GM23338 (cell line): ENCODE results near the gene ATAD2B. TPM values are rescaled to one million over a fixed set of nuclear protein-coding genes. Genes with fewer than 3 reads are reported as not detected.

ENCODE experiments used
- ATAC-seq: fragments of 200-7000 bp; cut with Tn5 transposase; 3 replicates; pipeline ENCODE4 v1.9.1; 2020
- DNase-seq: peaks from one replicate; pipeline ENCODE4 v3.0.0-alpha.2; 2015; ENCODE audit warnings: low spot score
- H2AFZ ChIP-seq: fragments of 200-600 bp; sonication (generic); 2 replicates; pipeline ENCODE4 v1.8.0; 2016; ENCODE audit warnings: antibody characterized with exemption, mild to moderate bottlenecking, moderate library complexity
- H3F3A ChIP-seq: fragments of 200-600 bp; sonication (generic); replicated peaks from 2 replicates; pipeline ENCODE4 v1.8.0; 2017; ENCODE audit warnings: antibody characterized with exemption, mixed run types, low read depth
- H3K27ac ChIP-seq: fragments of 200-600 bp; sonication (generic); 2 replicates; pipeline ENCODE4 v1.6.1; 2016; ENCODE audit warnings: low read depth
- H3K27me3 ChIP-seq: fragments of 200-600 bp; sonication (generic); 2 replicates; pipeline ENCODE4 v1.8.0; 2016; ENCODE audit warnings: mild to moderate bottlenecking, mixed run types, moderate library complexity; ENCODE audit not compliant: insufficient read depth
- H3K36me3 ChIP-seq: fragments of 200-600 bp; sonication (generic); 2 replicates; pipeline ENCODE4 v1.8.0; 2016; ENCODE audit warnings: mild to moderate bottlenecking; ENCODE audit not compliant: insufficient read depth
- H3K4me1 ChIP-seq: fragments of 200-600 bp; sonication (generic); 2 replicates; pipeline ENCODE4 v1.8.0; 2016; ENCODE audit warnings: mild to moderate bottlenecking, moderate library complexity; ENCODE audit not compliant: insufficient read depth
- H3K4me2 ChIP-seq: fragments of 200-600 bp; sonication (generic); 2 replicates; pipeline ENCODE4 v1.7.1; 2017; ENCODE audit warnings: mixed run types
- H3K4me3 ChIP-seq: fragments of 200-600 bp; sonication (generic); 2 replicates; pipeline ENCODE4 v1.6.1; 2016; ENCODE audit warnings: mixed run types
- H3K79me2 ChIP-seq: fragments of 200-600 bp; sonication (generic); replicated peaks from 2 replicates; pipeline ENCODE4 v1.8.0; 2017; ENCODE audit warnings: mild to moderate bottlenecking; ENCODE audit not compliant: insufficient read depth
- H3K9me2 ChIP-seq: fragments of 200-600 bp; sonication (generic); 2 replicates; pipeline ENCODE4 v1.8.0; 2017; ENCODE audit not compliant: insufficient read depth
- H4K20me1 ChIP-seq: fragments of 200-600 bp; sonication (generic); replicated peaks from 2 replicates; pipeline ENCODE4 v1.8.0; 2017; ENCODE audit warnings: mild to moderate bottlenecking; ENCODE audit not compliant: insufficient read depth
- H3K27ac Mint-ChIP-seq: 2 replicates; pipeline ENCODE4 v1.8.0; 2020; ENCODE audit warnings: inconsistent platforms, mild to moderate bottlenecking, moderate library complexity, mixed read lengths
- H3K27me3 Mint-ChIP-seq: 3 replicates; pipeline ENCODE4 v1.8.0; 2022; ENCODE audit warnings: low read depth, mild to moderate bottlenecking, moderate library complexity, mixed read lengths, inconsistent platforms; ENCODE audit not compliant: insufficient read depth, poor library complexity
- H3K36me3 Mint-ChIP-seq: 3 replicates; pipeline ENCODE4 v1.8.0; 2021; ENCODE audit warnings: low read depth, mild to moderate bottlenecking, inconsistent platforms, moderate library complexity, mixed read lengths
- H3K4me1 Mint-ChIP-seq: 3 replicates; pipeline ENCODE4 v1.8.0; 2020; ENCODE audit warnings: mild to moderate bottlenecking, inconsistent platforms, mixed read lengths
- H3K4me3 Mint-ChIP-seq: 3 replicates; pipeline ENCODE4 v1.8.0; 2021; ENCODE audit warnings: moderate library complexity, mild to moderate bottlenecking, inconsistent platforms, mixed read lengths
- H3K9me3 Mint-ChIP-seq: 3 replicates; pipeline ENCODE4 v1.8.0; 2020; ENCODE audit warnings: moderate library complexity, mild to moderate bottlenecking, inconsistent platforms, mixed read lengths
- EZH2 ChIP-seq: fragments of 200-600 bp; sonication (generic); IDR thresholded peaks from one replicate; pipeline ENCODE4 v1.8.0; 2017; ENCODE audit warnings: antibody characterized with exemption, mild to moderate bottlenecking, low read depth; ENCODE audit not compliant: unreplicated experiment
- EZH2phosphoT487 ChIP-seq: fragments of 200-600 bp; sonication (generic); IDR thresholded peaks from one replicate; pipeline ENCODE4 v1.8.1; 2018; ENCODE audit warnings: antibody characterized with exemption; ENCODE audit not compliant: unreplicated experiment
- STAT1 ChIP-seq: IDR thresholded peaks from one replicate; pipeline ENCODE4 v1.6.1; 2016; ENCODE audit warnings: antibody characterized with exemption; ENCODE audit not compliant: unreplicated experiment
- polyA plus RNA-seq: library from polyadenylated mRNA; unstranded; fragments of >200 nt; fragmentation: Nextera tagmentation; extraction: Ambion mirVana; gene quantifications from 2 replicates; pipeline ENCODE4 v1.2.1, GENCODE V29; 2016
- total RNA-seq: library from RNA; depleted of rRNA; stranded (reverse); fragments of >200 nt; shearing (Covaris generic); gene quantifications from 2 replicates; pipeline ENCODE4 v1.2.3, GENCODE V29; 2014
- TF ChIP-seq, protein P1 (sequence below): fragments of 250-450 bp; sonication (Bioruptor Pico); IDR thresholded peaks from 2 replicates; pipeline ENCODE4 v1.5.0; 2020; ENCODE audit warnings: mild to moderate bottlenecking, moderate library complexity
- TF ChIP-seq, protein P2 (sequence below): IDR thresholded peaks from one replicate; pipeline ENCODE4 v1.6.1; 2018; ENCODE audit warnings: antibody characterized with exemption; ENCODE audit not compliant: unreplicated experiment

Gene ATAD2B
- total and polyA plus RNA-seq, 2 experiments from 2014 or later: 12.4 to 19.3 TPM

DNA sequence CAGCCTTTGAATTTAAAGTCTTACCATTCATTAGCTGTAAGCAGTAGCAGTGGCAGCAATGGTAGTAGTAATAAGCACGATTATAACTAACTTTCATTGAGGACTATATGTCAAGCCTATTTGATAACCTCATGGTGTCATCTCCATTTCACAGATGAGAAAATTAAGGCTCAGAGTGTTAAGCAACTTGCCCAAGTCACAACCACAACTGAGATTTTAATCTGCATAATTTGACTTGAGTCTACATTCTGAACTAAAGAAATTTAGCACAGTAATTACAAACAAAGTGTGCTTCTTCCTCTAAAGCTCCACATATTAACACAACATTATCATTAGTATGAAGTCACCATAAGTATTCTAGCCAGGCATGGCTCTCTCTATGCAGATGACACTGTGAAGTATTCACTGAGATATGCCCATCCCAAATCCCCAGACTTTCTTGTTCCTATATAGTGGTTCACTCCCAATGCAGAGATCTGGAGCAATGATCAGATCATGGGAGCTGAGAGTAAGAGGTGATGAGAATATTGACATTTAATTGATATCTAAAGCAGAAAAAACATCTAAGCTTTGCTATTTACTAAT lies 120.2 kb downstream of the ATAD2B start (continued):
- TF ChIP-seq, protein P1, sequence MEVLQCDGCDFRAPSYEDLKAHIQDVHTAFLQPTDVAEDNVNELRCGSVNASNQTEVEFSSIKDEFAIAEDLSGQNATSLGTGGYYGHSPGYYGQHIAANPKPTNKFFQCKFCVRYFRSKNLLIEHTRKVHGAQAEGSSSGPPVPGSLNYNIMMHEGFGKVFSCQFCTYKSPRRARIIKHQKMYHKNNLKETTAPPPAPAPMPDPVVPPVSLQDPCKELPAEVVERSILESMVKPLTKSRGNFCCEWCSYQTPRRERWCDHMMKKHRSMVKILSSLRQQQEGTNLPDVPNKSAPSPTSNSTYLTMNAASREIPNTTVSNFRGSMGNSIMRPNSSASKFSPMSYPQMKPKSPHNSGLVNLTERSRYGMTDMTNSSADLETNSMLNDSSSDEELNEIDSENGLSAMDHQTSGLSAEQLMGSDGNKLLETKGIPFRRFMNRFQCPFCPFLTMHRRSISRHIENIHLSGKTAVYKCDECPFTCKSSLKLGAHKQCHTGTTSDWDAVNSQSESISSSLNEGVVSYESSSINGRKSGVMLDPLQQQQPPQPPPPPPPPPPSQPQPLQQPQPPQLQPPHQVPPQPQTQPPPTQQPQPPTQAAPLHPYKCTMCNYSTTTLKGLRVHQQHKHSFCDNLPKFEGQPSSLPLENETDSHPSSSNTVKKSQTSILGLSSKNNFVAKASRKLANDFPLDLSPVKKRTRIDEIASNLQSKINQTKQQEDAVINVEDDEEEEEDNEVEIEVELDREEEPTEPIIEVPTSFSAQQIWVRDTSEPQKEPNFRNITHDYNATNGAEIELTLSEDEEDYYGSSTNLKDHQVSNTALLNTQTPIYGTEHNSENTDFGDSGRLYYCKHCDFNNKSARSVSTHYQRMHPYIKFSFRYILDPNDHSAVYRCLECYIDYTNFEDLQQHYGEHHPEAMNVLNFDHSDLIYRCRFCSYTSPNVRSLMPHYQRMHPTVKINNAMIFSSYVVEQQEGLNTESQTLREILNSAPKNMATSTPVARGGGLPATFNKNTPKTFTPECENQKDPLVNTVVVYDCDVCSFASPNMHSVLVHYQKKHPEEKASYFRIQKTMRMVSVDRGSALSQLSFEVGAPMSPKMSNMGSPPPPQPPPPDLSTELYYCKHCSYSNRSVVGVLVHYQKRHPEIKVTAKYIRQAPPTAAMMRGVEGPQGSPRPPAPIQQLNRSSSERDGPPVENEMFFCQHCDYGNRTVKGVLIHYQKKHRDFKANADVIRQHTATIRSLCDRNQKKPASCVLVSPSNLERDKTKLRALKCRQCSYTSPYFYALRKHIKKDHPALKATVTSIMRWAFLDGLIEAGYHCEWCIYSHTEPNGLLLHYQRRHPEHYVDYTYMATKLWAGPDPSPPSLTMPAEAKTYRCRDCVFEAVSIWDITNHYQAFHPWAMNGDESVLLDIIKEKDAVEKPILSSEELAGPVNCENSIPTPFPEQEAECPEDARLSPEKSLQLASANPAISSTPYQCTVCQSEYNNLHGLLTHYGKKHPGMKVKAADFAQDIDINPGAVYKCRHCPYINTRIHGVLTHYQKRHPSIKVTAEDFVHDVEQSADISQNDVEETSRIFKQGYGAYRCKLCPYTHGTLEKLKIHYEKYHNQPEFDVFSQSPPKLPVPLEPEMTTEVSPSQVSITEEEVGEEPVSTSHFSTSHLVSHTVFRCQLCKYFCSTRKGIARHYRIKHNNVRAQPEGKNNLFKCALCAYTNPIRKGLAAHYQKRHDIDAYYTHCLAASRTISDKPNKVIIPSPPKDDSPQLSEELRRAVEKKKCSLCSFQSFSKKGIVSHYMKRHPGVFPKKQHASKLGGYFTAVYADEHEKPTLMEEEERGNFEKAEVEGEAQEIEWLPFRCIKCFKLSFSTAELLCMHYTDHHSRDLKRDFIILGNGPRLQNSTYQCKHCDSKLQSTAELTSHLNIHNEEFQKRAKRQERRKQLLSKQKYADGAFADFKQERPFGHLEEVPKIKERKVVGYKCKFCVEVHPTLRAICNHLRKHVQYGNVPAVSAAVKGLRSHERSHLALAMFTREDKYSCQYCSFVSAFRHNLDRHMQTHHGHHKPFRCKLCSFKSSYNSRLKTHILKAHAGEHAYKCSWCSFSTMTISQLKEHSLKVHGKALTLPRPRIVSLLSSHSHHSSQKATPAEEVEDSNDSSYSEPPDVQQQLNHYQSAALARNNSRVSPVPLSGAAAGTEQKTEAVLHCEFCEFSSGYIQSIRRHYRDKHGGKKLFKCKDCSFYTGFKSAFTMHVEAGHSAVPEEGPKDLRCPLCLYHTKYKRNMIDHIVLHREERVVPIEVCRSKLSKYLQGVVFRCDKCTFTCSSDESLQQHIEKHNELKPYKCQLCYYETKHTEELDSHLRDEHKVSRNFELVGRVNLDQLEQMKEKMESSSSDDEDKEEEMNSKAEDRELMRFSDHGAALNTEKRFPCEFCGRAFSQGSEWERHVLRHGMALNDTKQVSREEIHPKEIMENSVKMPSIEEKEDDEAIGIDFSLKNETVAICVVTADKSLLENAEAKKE (CRISPR knock-in tag): no peak

GRCh38 chr2:23806201-23806600 lies 120.7 kb downstream of the ATAD2B start:
- ATAC-seq: no peak
- no peaks in the 10 kb centered on the region for H3K79me2 ChIP-seq
- Mint-ChIP-seq H3K4me1 (no peaks in the 10 kb centered on the region), H3K27ac (no peak overlapping the region), H3K9me3 (no peaks in the 10 kb centered on the region), H3K27me3 (no peaks in the 10 kb centered on the region), H3K4me3 (no peak overlapping the region), H3K36me3 (peaks cover 9% of the 10 kb centered on the region; the same call in 1 of the 3 replicates)
- no peak overlapping the region for H3K4me2 ChIP-seq
- H3K27ac ChIP-seq: no peak overlapping the region
- H3K36me3 ChIP-seq: no peaks in the 10 kb centered on the region; the same call in 1 of the 2 replicates
- H3K27me3 ChIP-seq: no peaks in the 10 kb centered on the region
- H3K4me3 ChIP-seq: no peak overlapping the region
- no peaks in the 10 kb centered on the region for H3K4me1 ChIP-seq
- no peaks in the 10 kb centered on the region for H3K9me2 ChIP-seq
- no peaks in the 10 kb centered on the region for H4K20me1 ChIP-seq
- DNase-seq: no peak
- no peaks in the 10 kb centered on the region for H3F3A ChIP-seq
- no peak overlapping the region for H2AFZ ChIP-seq
- TF ChIP-seq STAT1 (no peak), EZH2 (no peak), EZH2phosphoT487 (no peak)
- TF ChIP-seq, protein P1 (CRISPR knock-in tag): no peak
- TF ChIP-seq, protein P2, sequence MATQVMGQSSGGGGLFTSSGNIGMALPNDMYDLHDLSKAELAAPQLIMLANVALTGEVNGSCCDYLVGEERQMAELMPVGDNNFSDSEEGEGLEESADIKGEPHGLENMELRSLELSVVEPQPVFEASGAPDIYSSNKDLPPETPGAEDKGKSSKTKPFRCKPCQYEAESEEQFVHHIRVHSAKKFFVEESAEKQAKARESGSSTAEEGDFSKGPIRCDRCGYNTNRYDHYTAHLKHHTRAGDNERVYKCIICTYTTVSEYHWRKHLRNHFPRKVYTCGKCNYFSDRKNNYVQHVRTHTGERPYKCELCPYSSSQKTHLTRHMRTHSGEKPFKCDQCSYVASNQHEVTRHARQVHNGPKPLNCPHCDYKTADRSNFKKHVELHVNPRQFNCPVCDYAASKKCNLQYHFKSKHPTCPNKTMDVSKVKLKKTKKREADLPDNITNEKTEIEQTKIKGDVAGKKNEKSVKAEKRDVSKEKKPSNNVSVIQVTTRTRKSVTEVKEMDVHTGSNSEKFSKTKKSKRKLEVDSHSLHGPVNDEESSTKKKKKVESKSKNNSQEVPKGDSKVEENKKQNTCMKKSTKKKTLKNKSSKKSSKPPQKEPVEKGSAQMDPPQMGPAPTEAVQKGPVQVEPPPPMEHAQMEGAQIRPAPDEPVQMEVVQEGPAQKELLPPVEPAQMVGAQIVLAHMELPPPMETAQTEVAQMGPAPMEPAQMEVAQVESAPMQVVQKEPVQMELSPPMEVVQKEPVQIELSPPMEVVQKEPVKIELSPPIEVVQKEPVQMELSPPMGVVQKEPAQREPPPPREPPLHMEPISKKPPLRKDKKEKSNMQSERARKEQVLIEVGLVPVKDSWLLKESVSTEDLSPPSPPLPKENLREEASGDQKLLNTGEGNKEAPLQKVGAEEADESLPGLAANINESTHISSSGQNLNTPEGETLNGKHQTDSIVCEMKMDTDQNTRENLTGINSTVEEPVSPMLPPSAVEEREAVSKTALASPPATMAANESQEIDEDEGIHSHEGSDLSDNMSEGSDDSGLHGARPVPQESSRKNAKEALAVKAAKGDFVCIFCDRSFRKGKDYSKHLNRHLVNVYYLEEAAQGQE: no peak
